22Rv1 (cell line): ENCODE data around the gene CCDC174.
"Not testable (repeated sequence)": the region's sequence is repeated elsewhere in the genome, so short reads cannot be mapped to it uniquely, and the experiment has no call there.

ENCODE experiments used
- H3K27ac ChIP-seq: fragments of 450-650 bp; 2 replicates; pipeline ENCODE4 v1.5.1; 2017
- ZFX ChIP-seq: fragments of 450-650 bp; IDR thresholded peaks from 2 replicates; pipeline ENCODE4 v1.6.1; 2017; ENCODE audit warnings: antibody characterized with exemption, borderline replicate concordance
- TF ChIP-seq, protein P1 (sequence below): fragments of 450-650 bp; IDR thresholded peaks from 2 replicates; pipeline ENCODE4 v1.5.1; 2017; ENCODE audit warnings: mild to moderate bottlenecking

Gene CCDC174

GRCh38 chr3:14608298-14608697 is 43.3 kb upstream of the CCDC174 start:
- TF ChIP-seq ZFX = no peak
- TF ChIP-seq, protein P1, sequence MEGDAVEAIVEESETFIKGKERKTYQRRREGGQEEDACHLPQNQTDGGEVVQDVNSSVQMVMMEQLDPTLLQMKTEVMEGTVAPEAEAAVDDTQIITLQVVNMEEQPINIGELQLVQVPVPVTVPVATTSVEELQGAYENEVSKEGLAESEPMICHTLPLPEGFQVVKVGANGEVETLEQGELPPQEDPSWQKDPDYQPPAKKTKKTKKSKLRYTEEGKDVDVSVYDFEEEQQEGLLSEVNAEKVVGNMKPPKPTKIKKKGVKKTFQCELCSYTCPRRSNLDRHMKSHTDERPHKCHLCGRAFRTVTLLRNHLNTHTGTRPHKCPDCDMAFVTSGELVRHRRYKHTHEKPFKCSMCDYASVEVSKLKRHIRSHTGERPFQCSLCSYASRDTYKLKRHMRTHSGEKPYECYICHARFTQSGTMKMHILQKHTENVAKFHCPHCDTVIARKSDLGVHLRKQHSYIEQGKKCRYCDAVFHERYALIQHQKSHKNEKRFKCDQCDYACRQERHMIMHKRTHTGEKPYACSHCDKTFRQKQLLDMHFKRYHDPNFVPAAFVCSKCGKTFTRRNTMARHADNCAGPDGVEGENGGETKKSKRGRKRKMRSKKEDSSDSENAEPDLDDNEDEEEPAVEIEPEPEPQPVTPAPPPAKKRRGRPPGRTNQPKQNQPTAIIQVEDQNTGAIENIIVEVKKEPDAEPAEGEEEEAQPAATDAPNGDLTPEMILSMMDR = 0 out of 2 replicates have a peak, but pooled peaks have one; percentile 5
- no peak overlapping the region for H3K27ac ChIP-seq

DNA sequence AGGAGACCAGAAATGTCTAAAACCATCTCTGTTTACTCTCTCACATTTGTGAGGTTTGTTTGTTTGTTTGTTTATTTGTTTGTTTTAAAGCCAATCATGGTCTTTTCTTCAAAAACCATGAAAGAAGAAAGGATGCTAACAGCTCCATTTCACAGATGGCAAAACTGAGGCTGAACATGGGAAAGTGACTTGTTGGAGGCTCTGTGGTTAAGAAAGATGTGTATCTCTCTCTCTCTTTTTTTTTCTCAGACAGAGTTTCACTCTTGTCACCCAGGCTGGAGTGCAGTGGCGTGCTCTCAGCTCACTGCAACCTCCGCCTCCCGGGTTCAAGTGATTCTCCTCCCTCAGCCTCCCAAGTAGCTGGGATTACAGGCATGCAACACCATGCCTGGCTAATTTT is 42.5 kb upstream of the CCDC174 start:
- H3K27ac ChIP-seq = not testable (repeated sequence)

- no peak overlapping the region for H3K27ac ChIP-seq
- TF ChIP-seq ZFX = no peak
- TF ChIP-seq, protein P1 = no peak
Observed at GRCh38 chr3:14609506-14609905, 42.1 kb upstream of the CCDC174 start.

DNA sequence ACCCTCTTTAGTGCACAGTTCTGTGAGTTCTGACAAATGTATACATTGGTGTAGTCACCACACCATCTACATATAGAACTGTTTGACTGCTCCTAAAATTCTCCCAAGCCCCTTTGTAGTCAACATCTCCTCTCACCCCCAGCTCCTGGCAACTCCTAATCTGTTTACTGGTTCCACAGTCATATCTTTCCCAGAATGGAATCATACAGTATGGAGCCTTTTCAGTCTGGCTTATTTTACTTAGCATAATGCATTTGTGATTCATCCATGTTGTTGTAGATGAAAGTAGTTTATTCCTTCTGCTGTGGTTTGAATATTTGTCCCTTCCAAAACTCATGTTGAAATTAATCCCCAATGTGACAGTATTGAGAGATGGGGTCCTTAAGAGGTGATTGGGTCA is 41.6 kb upstream of the CCDC174 start:
- TF ChIP-seq ZFX = no peak
- TF ChIP-seq, protein P1 = no peak
- no peak overlapping the region for H3K27ac ChIP-seq

DNA sequence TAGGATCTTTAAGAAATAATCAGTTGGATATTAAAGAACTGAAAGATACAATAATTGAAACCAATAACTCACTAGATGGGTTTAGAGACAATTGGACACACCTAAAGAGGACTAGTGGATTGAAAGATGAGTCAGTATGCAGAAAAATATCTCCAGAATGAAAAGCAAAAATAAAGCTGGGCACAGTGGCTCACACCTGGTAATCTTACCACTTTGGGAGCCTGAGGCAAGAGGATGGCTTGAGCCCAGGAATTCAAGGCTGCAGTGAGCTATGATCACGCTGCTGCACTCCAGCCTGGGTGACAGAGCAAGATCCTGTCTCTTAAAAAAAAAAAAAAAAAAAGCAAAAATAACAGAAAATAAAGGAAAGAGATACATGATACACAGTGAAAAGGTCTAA is 37.4 kb upstream of the CCDC174 start:
- no peak overlapping the region for H3K27ac ChIP-seq
- TF ChIP-seq, protein P1 = no peak
- no peak for TF ChIP-seq ZFX

DNA sequence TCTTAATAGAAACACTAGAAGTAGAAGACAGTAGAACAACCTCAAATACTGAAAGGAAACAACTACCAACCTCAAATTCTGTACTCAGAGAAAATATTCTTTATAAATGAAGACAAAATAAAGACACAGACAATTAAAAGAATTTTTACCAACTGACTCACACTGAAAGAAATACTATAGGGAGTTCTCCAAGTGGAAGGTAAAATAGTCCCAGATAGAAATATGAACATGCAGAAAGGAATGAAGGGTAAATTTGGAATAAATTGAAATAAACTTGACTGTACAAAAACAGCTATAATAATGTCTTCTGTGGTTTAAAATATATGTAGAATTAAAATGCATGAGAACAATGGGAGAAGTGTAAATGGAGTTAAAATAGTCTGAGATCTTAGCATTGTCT is 36.7 kb upstream of the CCDC174 start:
- no peak overlapping the region for H3K27ac ChIP-seq
- no peak for TF ChIP-seq ZFX
- TF ChIP-seq, protein P1 = no peak

DNA sequence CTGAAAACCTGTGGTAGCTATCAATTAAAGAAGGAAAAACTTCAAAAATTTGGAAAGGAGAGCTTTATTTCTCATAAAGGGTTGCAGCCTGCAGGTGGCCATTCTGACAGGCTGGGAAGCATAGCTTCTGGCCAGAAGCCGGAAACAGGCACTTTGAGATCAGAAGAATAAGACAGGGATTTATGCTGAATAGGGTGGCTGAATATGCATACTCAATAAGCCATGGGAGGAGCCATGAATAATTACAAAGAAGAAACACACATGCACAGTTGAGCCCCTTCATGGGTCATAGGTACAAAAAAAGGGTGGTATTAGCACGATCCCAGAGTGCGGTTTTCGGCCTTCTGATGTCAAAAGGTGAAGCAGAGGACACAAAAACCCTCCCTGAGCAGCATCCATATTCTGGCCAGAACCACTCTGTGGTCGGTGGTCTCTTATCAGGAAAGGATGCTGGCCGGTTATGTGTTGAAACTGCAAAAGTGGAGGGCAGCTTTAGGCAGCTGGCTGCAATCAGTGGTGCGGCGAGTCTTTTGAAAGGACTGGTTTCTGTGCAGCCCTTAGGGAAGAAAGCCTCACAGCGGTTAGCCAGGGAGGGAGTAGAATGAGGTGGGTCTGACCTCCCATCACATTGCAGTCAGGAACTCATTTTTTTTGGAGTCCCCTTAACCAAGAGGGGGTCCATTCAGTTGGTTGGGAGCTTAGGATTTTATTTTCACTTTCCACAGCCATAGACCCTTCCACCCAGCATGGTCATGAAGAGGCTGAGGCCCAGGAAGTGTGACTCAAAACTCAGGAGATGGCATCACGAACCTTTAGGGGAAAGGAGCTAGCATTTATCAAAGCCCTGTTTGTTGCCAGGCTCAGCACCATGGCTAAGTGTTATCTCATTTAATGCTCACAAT is 34.7 kb upstream of the CCDC174 start:
- TF ChIP-seq, protein P1 = no peak
- no peak for TF ChIP-seq ZFX
- H3K27ac ChIP-seq = no peak overlapping the region
